ENCODE results near the gene AKAP7. TPM values are rescaled to one million over a fixed set of nuclear protein-coding genes. Genes with fewer than 3 reads are reported as not detected.
A peak's percentile ranks its signal among the peaks of the same experiment; 100 is the strongest.

The AKAP7 gene
- polyA plus RNA-seq, 1 donor: 12.7 TPM

DNA sequence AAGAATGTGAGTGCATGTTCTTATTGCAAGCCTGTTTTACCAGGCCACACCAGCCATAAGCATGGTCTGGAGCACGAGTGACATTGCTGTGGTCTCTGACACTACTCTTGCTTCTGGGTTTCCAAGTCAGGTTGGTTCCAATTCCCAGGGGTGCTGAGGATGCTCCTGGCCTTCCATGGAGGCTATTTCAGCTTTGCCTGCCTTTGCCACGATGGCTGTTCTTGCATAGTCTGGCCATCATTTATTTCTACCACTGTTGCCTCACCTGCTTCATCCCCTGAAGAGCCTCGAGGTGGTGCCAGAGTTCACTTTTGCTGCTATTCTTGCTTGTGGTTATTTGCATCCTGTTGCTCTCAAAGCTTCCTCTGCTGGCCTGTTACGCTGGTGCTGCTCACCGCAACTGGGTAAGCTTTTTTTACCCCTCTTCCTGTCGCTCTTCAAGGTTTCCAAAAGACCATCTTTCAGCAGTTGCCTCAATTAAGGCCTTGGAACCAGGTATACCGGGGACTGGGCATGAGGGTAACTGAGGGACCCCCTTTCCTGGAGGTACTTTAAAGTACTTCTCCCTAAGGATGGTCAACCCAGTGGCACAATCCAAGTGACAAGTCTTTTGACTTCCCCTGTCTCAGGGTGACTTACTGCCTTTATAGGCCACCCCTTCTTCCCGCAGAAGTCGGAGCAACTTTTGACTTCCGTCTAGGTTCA, 64.5 kb downstream of the AKAP7 start:
- peak; percentile 39 for DNase-seq (ENCODE audit: low read depth)

DNA sequence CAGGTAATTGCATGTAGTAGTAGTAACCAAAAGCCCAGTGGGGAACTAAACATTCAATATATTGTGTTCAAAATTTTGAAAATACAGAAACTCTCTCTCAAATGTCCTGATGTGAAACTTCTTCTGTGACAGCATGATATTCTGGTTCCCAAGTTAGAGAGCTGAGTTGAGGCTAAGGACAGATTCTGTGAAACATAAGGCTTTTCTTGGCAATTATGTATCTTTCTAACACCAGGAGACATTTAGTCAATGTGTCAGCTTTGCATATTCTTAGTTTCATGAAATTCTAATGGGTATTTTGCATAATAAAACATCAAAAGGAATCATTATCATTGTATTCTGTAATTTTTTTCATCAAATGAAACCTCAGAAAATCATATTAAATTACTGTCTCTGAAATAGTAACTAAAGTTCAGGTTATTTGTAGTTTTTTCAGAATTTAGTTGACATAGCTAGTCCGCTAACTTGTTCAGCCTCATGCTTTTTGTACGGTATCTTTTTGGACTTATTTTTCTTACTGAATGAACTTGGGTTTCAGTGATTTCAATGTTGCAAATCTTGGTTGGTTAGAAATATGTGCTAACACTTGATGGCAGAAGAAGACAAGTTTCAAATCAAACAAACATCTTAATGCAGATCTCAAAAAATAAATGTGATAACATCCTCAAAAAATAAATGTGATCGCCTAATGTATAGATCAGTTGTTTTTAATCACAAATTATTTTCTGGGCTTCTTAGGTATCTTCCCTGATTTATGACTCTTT, 70.4 kb downstream of the AKAP7 start:
- no peak for DNase-seq (ENCODE audit: low read depth)

GRCh38 chr6:131206463-131207251, 71.4 kb downstream of the AKAP7 start:
- DNase-seq (ENCODE audit: low read depth): no peak

GRCh38 chr6:131208787-131209186, 73.5 kb downstream of the AKAP7 start:
- DNase-seq (ENCODE audit: low read depth): no peak

- DNase-seq (ENCODE audit: low read depth): no peak
These were observed 75.2 kb downstream of the AKAP7 start for GRCh38 chr6:131210469-131210868.

- DNase-seq (ENCODE audit: low read depth): no peak
These were observed 76.8 kb downstream of the AKAP7 start for GRCh38 chr6:131212024-131212423.

GRCh38 chr6:131212913-131213312, 77.6 kb downstream of the AKAP7 start:
- no peak for DNase-seq (ENCODE audit: low read depth)

DNA sequence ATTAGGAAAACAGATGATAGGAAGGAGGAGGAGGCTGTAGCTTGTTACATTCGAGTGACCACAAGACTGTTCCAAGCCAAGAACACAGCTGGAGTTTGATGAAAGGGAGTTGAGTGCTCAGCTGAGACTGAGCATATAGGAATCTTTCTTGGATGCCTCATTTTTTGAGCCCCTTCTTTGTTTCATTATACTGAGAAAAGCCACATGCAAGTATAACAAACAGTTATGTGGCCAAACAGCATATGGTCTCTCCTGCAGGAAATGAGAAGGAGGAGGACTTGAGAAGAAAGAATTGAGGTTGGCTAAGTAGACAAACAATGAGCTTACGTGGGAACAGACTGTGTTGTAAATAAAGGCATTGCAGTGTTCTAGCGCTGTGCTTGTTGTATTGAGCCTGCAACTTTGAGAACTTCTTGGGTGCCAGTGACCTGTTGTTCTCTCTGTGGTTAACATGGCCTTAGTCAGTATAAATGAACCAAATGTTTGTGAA, 78.3 kb downstream of the AKAP7 start:
- DNase-seq (ENCODE audit: low read depth): peak; percentile 67

GRCh38 chr6:131215219-131215618, 80.0 kb downstream of the AKAP7 start:
- no peak for DNase-seq (ENCODE audit: low read depth)

GRCh38 chr6:131216246-131216645, 81.0 kb downstream of the AKAP7 start:
- no peak for DNase-seq (ENCODE audit: low read depth)

- DNase-seq (ENCODE audit: low read depth): no peak
These were observed 87.5 kb downstream of the AKAP7 start for GRCh38 chr6:131222773-131223172.

- no peak for DNase-seq (ENCODE audit: low read depth)
These were observed 88.1 kb downstream of the AKAP7 start for GRCh38 chr6:131223416-131223815.

DNA sequence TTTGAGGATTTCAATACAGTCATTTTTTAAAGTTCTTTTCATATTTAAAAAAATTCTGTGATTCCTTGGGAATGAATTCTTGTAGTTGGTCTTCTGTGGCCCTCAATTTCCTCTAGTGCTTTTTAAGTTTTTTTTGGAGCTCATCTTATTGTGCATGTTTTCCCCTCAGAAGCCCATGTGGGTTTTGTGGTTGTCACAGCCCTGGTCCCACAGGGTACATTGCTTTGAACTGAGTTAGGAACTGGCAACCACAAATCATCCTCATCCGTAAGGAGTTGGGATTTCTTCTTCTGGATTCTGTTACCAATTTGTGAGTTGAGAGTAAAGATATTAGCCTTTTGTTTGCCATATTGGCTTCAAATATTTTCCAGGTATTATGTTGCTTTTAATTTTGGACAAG, 89.9 kb downstream of the AKAP7 start:
- DNase-seq (ENCODE audit: low read depth): no peak

GRCh38 chr6:131225959-131226358, 90.7 kb downstream of the AKAP7 start:
- no peak for DNase-seq (ENCODE audit: low read depth)

DNA sequence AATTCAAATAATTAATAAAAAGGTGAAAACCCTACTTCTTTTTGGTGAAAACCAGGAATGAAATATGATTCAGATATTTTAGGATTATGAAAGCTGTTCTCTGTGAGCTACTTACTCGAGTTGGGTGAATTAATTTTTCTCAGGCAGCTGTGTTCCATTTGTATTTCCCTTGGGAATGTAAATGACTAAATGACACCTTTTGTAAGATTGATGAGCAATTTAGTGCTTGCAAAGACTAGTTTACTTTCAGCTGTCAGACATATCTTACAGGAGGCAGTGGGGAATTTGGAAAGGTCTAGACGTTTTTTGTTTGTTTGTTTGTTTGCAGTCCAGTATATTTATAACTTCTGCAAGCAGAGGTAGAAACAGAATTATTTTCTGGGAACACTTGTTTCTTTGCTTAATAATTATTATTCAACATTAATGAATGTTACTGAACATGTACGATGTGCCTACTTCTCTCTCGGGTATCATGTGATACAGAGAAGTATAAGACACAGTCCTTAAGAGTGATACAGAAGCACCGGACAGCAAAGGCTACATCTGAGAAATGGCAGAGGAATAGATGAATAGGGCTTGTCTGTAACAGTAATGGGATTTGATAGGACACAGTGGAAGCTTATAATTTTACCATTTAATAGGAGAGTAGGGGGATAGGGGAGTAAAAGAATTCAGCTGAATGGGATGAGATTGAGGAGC, 91.3 kb downstream of the AKAP7 start:
- no peak for DNase-seq (ENCODE audit: low read depth)

DNA sequence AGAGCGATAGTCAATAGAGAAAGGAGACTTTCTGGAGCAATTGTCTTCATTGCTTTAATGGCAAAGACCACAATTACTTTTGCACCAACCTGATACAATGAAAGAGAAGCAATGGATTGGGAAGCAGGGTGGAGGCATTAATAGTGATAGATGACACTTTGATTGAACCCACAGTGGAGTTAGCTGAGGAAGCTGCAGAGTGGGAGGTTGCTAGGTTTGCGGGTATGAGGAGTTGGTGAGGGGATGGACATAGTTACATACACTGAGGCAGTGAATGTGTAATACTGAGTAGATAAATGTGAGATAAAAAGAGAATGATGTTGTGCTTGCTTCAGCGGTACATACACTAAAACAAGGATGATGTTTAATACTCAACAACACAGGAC, 91.9 kb downstream of the AKAP7 start:
- DNase-seq (ENCODE audit: low read depth): no peak

GRCh38 chr6:131231103-131231502, 95.8 kb downstream of the AKAP7 start:
- DNase-seq (ENCODE audit: low read depth): no peak

GRCh38 chr6:131231891-131232290, 96.6 kb downstream of the AKAP7 start:
- DNase-seq (ENCODE audit: low read depth): no peak

GRCh38 chr6:131244942-131245341, 109.7 kb downstream of the AKAP7 start:
- no peak for DNase-seq (ENCODE audit: low read depth)

DNA sequence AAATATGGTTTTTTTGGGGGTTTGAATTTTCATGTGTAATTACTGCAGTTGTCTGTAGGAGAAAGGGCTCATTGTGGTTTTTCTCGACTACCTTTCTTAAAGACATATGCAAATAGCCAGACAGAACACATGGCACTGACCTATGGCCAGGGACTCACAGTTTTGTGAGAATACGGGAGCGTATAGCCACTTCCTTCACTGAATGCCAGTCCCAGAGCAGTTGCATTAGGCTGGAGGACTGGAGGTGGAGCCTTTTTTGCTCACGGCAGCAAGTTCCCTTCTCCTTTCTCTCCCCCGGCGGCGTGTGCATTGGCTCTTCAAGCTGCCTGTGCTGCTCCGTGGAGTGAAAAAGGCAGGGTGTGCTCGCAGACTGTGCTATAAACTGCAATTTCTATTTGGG, 114.9 kb downstream of the AKAP7 start:
- DNase-seq (ENCODE audit: low read depth): peak; percentile 63

- no peak for DNase-seq (ENCODE audit: low read depth)
These were observed 115.7 kb downstream of the AKAP7 start for GRCh38 chr6:131250936-131251335.
